Activated T-cell treated with anti-CD3 and anti-CD28 coated beads for 4 hours (primary cell): ENCODE measurements around the gene POLD4.

Experiments used
- DNase-seq: peaks from one replicate; pipeline ENCODE4 v3.0.0-alpha.2; 2020

Gene POLD4

GRCh38 chr11:67387518-67387917 is 34.2 kb upstream of the POLD4 start:
- DNase-seq: no peak

GRCh38 chr11:67387069-67387468 is 33.7 kb upstream of the POLD4 start:
- no peak for DNase-seq

- DNase-seq: no peak
Measured at GRCh38 chr11:67384851-67385366, 31.6 kb upstream of the POLD4 start.

GRCh38 chr11:67382276-67383136 is 29.2 kb upstream of the POLD4 start:
- DNase-seq: peak; percentile 81

- DNase-seq: no peak
Measured at GRCh38 chr11:67381244-67381972, 28.1 kb upstream of the POLD4 start.

GRCh38 chr11:67379061-67380058 is 26.0 kb upstream of the POLD4 start:
- no peak for DNase-seq

- DNase-seq: no peak
Measured at GRCh38 chr11:67378544-67378943, 25.2 kb upstream of the POLD4 start.

GRCh38 chr11:67376873-67377808 is 23.8 kb upstream of the POLD4 start:
- no peak for DNase-seq

- no peak for DNase-seq
Measured at GRCh38 chr11:67376063-67376820, 22.9 kb upstream of the POLD4 start.

GRCh38 chr11:67375320-67376055 is 22.1 kb upstream of the POLD4 start:
- DNase-seq: no peak

GRCh38 chr11:67374571-67375281 is 21.4 kb upstream of the POLD4 start:
- no peak for DNase-seq

GRCh38 chr11:67373648-67374570 is 20.6 kb upstream of the POLD4 start:
- peak; percentile 61 for DNase-seq

- no peak for DNase-seq
Measured at GRCh38 chr11:67372993-67373647, 19.8 kb upstream of the POLD4 start, which contains the start of gene CLCF1. Gene CLCF1 (minus strand): TSS chr11:67373598. CDS start chr11:67373539, 59 bp downstream.

GRCh38 chr11:67372321-67372992 is 19.1 kb upstream of the POLD4 start:
- DNase-seq: no peak

- no peak for DNase-seq
Measured at GRCh38 chr11:67371911-67372320, 18.6 kb upstream of the POLD4 start.

- DNase-seq: no peak
Measured at GRCh38 chr11:67371189-67371910, 18.0 kb upstream of the POLD4 start.
